GM12801 (cell line): Measurements from ENCODE around the gene ZNF181.

Source experiments
- TF ChIP-seq, protein P1 (sequence below): IDR thresholded peaks from one replicate; pipeline ENCODE4 v1.5.1; 2011; ENCODE audit warnings: control low read depth; ENCODE audit not compliant: insufficient read length; ENCODE audit errors: extremely low read depth

The ZNF181 gene

DNA sequence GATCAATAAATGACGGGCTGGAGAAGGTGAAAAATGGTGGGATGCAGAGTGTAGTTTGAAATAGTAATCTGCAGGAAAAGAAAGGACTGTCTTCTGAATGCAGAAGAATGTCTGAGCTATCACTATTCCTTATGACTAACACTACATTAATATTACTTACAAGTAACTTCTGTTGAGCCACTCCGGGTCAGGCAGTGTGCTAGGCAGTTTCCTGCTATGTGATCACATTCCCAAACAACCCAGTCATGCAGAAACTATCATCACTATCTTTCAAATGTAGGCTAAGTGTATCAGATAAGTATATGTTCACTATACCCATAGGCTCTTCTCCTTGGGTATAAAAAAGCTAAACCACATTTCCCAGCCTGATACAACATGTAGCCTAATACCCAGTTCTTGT is 32.3 kb downstream of the ZNF181 start:
- TF ChIP-seq, protein P1, sequence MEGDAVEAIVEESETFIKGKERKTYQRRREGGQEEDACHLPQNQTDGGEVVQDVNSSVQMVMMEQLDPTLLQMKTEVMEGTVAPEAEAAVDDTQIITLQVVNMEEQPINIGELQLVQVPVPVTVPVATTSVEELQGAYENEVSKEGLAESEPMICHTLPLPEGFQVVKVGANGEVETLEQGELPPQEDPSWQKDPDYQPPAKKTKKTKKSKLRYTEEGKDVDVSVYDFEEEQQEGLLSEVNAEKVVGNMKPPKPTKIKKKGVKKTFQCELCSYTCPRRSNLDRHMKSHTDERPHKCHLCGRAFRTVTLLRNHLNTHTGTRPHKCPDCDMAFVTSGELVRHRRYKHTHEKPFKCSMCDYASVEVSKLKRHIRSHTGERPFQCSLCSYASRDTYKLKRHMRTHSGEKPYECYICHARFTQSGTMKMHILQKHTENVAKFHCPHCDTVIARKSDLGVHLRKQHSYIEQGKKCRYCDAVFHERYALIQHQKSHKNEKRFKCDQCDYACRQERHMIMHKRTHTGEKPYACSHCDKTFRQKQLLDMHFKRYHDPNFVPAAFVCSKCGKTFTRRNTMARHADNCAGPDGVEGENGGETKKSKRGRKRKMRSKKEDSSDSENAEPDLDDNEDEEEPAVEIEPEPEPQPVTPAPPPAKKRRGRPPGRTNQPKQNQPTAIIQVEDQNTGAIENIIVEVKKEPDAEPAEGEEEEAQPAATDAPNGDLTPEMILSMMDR: no peak

DNA sequence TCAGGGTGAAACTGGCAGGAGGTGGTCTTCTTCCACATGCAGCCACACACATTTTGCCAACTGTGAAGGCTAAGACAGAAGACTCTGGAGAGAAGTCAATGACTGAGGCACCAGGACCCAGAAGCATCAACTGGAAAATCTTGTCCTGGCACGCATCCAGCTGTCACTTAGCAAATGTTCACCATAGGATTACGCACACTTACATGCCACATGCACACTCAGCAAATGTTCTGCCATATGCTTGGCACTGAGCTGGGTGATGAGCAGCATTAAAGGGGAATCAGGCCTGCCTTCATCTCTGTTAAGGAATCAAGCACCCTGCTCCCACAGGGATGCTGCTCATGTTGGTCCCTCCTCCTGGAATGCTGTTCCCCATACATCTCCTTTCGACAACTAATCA is 33.9 kb downstream of the ZNF181 start:
- TF ChIP-seq, protein P1: no peak

DNA sequence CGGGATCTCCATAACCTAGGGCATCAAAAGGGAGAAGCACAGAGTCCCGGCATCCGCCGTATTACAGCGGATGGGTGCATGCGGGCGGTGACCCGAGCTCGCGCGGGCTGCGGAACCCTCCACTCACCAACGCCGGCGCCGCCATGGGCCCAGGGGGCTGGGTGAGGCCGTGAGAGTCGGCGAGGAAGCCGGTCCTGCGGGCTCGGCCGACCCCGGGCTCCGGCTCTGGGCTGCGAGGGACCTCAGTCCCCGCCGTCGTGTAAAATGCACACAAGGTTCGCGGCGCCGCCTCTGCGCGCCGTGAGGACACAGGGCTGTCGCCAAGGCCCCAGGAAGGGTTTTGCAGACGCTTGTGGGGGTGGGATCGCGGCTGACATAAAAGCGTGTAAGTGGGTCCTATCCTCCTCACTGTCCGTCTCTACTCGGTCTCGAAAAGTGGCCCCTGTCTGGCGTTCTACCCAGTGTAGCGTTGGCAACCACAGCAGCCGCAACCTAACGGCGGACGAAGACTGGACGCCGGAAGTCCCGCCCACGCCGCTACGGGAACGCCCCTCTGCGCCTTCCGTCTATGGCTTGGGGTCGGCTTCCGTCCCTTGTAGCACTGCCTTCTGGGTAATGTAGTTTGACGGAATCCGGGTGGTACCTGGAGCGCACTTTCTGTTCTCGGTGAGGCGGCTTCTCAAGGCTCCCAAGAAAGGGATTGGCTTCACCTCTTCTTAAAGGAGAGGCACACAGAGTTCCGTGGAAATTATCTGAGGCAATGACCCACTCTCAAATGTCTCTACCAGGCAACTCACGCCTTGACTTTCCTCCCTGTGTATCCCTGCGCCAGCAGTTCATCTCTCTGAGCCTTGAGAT is 38.9 kb downstream of the ZNF181 start, which contains the start of gene ZNF599:
Gene ZNF599 (minus strand): TSS at position 519 of the 858 bp plus-strand sequence. CDS start 374 bp downstream, at position 145.
- TF ChIP-seq, protein P1: no peak

DNA sequence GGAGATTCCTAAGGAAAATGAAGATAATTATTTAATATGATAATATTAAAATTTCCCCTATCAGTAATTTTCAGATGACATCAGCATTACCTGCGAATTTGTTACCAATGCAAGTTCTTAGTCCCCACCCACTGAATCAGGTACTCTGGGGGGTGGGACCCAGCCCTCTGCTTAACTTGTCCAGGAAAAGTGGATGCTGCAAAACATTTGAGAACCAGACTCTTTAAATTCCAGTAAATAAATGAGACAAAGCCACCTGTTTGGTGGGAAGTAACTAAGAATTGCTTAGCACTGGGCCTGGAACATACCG is 39.5 kb downstream of the ZNF181 start:
- TF ChIP-seq, protein P1: no peak

DNA sequence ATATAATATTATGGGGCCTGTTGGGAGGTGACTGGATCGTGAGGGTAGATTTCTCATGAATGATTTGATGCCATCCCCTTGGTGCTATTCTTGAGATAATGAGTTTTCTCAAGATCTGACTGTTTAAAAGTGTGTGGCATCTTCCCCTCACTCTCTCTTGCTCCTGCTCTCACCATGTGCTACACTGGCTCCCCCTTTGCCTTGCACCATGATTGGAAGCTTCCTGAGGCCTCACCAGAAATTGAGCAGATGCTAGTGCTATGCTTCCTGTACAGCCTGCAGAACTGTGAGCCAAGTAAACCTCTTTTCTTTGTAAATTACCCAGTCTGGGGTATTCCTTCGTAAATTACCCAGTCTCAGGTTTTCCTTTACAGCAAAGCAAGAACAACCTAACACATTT is 40.8 kb downstream of the ZNF181 start:
- TF ChIP-seq, protein P1: no peak

DNA sequence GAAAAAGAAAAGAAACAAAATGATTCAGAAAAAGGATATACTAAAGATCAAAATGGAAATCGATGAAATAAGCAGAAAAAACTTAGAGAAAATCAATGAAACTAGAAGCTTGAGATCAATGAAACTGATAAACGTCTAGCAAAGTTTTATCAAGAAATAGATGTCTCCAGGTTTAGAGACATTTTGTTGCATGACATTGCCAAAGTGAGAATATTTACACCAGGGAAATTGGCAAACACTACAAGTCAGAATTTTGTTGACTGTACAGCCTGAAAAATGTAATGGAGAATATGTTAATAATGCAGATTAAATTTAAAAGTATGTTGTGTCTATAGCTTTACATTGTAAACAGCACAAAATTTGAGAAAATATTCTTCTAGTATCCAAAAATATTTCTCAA is 44.3 kb downstream of the ZNF181 start:
- TF ChIP-seq, protein P1: no peak

DNA sequence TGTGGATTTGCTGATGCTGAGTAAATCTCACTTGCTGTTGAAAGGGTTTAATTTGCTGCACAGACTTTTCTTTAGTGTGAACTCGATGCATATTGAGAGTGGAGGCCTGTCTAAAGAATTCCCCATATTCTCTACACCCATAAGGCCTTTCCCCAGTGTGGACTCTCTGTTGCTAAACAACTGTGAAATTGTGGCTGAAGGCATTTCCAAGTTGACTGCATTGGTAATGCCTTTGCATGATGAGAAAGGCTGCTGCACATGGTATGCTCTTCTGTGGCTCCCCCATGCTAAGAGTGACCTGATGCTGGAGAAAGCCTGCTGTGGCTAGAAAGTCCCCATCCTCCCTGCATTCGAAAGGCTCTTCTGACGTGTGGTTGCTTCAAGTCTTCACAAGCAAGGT is 45.6 kb downstream of the ZNF181 start:
- TF ChIP-seq, protein P1: no peak

DNA sequence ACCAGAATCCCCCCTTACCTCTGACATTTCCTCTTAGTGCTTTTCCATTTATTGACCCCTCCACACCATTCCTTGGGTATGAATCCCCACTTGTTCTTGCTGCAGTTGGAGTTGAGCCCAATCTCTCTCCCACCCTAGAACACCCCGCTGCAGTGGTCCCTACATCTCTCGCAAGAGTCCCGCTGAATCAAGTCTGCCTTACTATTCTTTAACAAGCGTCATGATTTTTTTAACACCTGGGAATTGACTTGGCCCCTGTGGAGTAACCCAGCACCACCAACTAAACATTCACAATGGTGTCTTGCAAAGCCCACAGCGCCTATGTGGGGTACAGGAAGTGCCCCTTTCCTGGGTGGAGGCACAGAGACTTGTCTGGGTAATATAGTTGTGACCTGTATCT is 52.2 kb downstream of the ZNF181 start:
- TF ChIP-seq, protein P1: no peak
